WTC11 (cell line): Measurements from ENCODE around the gene KPNB1.

Experiments used
- ATF1 ChIP-seq: sonication (generic); formaldehyde crosslinking; IDR thresholded peaks from 2 replicates; pipeline ENCODE4 v1.8.1; 2023; ENCODE audit warnings: mild to moderate bottlenecking, moderate library complexity, missing genetic modification reagents
- CBFB ChIP-seq: sonication (generic); formaldehyde crosslinking; IDR thresholded peaks from 2 replicates; pipeline ENCODE4 v1.8.1; 2022; ENCODE audit warnings: mild to moderate bottlenecking, low read depth, missing genetic modification reagents
- JUN ChIP-seq: sonication (generic); formaldehyde crosslinking; IDR thresholded peaks from 2 replicates; pipeline ENCODE4 v1.8.0; 2023; ENCODE audit warnings: mild to moderate bottlenecking, missing genetic modification reagents
- SP1 ChIP-seq: sonication (generic); formaldehyde crosslinking; conservative IDR thresholded peaks from 2 replicates; pipeline ENCODE4 v1.8.1; 2022; ENCODE audit warnings: missing genetic modification reagents
- TF ChIP-seq, protein P1 (sequence below): fragments of 200-600 bp; IDR thresholded peaks from 2 replicates; pipeline ENCODE4 v1.8.0; 2022; ENCODE audit warnings: antibody characterized with exemption
- TF ChIP-seq, protein P2 (sequence below): sonication (generic); formaldehyde crosslinking; conservative IDR thresholded peaks from 2 replicates; pipeline ENCODE4 v1.8.1; 2023; ENCODE audit warnings: mild to moderate bottlenecking, low read depth, missing genetic modification reagents, moderate library complexity
- TF ChIP-seq, protein P3 (sequence below): sonication (generic); formaldehyde crosslinking; IDR thresholded peaks from 2 replicates; pipeline ENCODE4 v1.8.1; 2023; ENCODE audit warnings: mild to moderate bottlenecking, missing genetic modification reagents, moderate library complexity
- TF ChIP-seq, protein P4 (sequence below): sonication (generic); formaldehyde crosslinking; IDR thresholded peaks from 2 replicates; pipeline ENCODE4 v1.8.1; 2023; ENCODE audit warnings: mild to moderate bottlenecking, missing genetic modification reagents

DNA sequence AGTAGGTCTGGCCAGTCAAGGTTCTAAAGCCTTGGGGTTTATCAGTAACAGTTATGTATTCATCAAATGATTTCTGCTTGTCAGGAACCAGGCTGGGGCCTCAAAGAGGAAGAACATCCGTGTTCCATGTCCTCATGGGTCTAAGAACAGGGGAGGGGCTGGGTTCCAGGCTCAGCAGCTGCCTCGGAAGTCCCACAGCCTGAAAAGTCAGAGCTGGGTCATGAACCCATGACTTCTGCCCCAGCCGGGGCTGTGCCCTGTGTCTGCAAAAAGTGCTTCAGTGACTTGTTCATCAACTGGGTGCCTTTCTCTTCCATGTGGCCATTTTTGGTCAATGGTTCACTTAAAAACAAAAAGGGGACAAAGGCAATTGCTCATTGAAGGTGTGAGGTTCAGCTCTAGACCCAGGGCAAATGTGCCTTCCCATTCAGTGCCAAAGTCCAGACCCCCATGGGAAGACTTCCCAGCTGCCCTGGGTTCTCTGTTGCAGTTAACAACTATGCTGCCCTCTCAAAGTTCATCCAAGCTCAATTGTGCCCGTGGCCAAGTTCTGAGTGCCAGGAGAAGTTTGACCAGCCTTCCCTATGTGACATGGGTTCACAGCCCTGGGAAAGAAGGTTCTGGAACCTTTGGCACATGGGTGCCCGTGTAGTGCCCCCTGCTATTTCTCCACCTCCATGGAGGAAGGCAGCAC is 62.8 kb downstream of the KPNB1 start:
- TF ChIP-seq, protein P1, sequence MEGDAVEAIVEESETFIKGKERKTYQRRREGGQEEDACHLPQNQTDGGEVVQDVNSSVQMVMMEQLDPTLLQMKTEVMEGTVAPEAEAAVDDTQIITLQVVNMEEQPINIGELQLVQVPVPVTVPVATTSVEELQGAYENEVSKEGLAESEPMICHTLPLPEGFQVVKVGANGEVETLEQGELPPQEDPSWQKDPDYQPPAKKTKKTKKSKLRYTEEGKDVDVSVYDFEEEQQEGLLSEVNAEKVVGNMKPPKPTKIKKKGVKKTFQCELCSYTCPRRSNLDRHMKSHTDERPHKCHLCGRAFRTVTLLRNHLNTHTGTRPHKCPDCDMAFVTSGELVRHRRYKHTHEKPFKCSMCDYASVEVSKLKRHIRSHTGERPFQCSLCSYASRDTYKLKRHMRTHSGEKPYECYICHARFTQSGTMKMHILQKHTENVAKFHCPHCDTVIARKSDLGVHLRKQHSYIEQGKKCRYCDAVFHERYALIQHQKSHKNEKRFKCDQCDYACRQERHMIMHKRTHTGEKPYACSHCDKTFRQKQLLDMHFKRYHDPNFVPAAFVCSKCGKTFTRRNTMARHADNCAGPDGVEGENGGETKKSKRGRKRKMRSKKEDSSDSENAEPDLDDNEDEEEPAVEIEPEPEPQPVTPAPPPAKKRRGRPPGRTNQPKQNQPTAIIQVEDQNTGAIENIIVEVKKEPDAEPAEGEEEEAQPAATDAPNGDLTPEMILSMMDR = no peak
- TF ChIP-seq, protein P2, sequence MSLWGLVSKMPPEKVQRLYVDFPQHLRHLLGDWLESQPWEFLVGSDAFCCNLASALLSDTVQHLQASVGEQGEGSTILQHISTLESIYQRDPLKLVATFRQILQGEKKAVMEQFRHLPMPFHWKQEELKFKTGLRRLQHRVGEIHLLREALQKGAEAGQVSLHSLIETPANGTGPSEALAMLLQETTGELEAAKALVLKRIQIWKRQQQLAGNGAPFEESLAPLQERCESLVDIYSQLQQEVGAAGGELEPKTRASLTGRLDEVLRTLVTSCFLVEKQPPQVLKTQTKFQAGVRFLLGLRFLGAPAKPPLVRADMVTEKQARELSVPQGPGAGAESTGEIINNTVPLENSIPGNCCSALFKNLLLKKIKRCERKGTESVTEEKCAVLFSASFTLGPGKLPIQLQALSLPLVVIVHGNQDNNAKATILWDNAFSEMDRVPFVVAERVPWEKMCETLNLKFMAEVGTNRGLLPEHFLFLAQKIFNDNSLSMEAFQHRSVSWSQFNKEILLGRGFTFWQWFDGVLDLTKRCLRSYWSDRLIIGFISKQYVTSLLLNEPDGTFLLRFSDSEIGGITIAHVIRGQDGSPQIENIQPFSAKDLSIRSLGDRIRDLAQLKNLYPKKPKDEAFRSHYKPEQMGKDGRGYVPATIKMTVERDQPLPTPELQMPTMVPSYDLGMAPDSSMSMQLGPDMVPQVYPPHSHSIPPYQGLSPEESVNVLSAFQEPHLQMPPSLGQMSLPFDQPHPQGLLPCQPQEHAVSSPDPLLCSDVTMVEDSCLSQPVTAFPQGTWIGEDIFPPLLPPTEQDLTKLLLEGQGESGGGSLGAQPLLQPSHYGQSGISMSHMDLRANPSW = no peak
- TF ChIP-seq, protein P3, sequence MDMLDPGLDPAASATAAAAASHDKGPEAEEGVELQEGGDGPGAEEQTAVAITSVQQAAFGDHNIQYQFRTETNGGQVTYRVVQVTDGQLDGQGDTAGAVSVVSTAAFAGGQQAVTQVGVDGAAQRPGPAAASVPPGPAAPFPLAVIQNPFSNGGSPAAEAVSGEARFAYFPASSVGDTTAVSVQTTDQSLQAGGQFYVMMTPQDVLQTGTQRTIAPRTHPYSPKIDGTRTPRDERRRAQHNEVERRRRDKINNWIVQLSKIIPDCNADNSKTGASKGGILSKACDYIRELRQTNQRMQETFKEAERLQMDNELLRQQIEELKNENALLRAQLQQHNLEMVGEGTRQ (CRISPR knock-in tag) = no peak
- no peak for TF ChIP-seq CBFB (CRISPR knock-in tag)
- TF ChIP-seq, protein P4, sequence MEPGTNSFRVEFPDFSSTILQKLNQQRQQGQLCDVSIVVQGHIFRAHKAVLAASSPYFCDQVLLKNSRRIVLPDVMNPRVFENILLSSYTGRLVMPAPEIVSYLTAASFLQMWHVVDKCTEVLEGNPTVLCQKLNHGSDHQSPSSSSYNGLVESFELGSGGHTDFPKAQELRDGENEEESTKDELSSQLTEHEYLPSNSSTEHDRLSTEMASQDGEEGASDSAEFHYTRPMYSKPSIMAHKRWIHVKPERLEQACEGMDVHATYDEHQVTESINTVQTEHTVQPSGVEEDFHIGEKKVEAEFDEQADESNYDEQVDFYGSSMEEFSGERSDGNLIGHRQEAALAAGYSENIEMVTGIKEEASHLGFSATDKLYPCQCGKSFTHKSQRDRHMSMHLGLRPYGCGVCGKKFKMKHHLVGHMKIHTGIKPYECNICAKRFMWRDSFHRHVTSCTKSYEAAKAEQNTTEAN (CRISPR knock-in tag) = no peak
- no peak for TF ChIP-seq ATF1 (CRISPR knock-in tag)
- no peak for TF ChIP-seq JUN (CRISPR knock-in tag)
- no peak for TF ChIP-seq SP1 (CRISPR knock-in tag)
